HG02973 (cell line): ENCODE results near the gene PRKCQ.
"Not testable (repeated sequence)": the region's sequence is repeated elsewhere in the genome, so short reads cannot be mapped to it uniquely, and the experiment has no call there.

Experiments
- ATAC-seq: cut with Tn5 transposase; IDR thresholded peaks from one replicate; pipeline ENCODE4 v1.9.1; 2021; ENCODE audit warnings: moderate library complexity; ENCODE audit not compliant: unreplicated experiment

PRKCQ gene

GRCh38 chr10:6494936-6495592, 85.0 kb downstream of the PRKCQ start:
- ATAC-seq = no peak

- ATAC-seq = no peak
Measured at GRCh38 chr10:6494442-6494819, 85.6 kb downstream of the PRKCQ start.

GRCh38 chr10:6493521-6494441, 86.3 kb downstream of the PRKCQ start:
- no peak for ATAC-seq

- no peak for ATAC-seq
Measured at GRCh38 chr10:6492896-6493295, 87.2 kb downstream of the PRKCQ start.

- ATAC-seq = no peak
Measured at GRCh38 chr10:6491841-6492609, 88.1 kb downstream of the PRKCQ start.

- no peak for ATAC-seq
Measured at GRCh38 chr10:6490614-6491013, 89.5 kb downstream of the PRKCQ start.

- no peak for ATAC-seq
Measured at GRCh38 chr10:6487920-6488319, 92.2 kb downstream of the PRKCQ start.

- ATAC-seq = no peak
Measured at GRCh38 chr10:6486309-6486708, 93.8 kb downstream of the PRKCQ start.

- no peak for ATAC-seq
Measured at GRCh38 chr10:6482737-6483357, 97.2 kb downstream of the PRKCQ start.

- no peak for ATAC-seq
Measured at GRCh38 chr10:6478722-6479121, 101.4 kb downstream of the PRKCQ start.

GRCh38 chr10:6476989-6477388, 103.1 kb downstream of the PRKCQ start:
- ATAC-seq = no peak

- ATAC-seq = no peak
Measured at GRCh38 chr10:6474871-6475270, 105.2 kb downstream of the PRKCQ start.

GRCh38 chr10:6473901-6474370, 106.1 kb downstream of the PRKCQ start:
- no peak for ATAC-seq

GRCh38 chr10:6473430-6473829, 106.6 kb downstream of the PRKCQ start:
- ATAC-seq = no peak

- ATAC-seq = not testable (repeated sequence)
Measured at GRCh38 chr10:6472710-6473005, 107.4 kb downstream of the PRKCQ start.

GRCh38 chr10:6470894-6471618, 109.0 kb downstream of the PRKCQ start:
- ATAC-seq = no peak

GRCh38 chr10:6469661-6470060, 110.4 kb downstream of the PRKCQ start:
- ATAC-seq = no peak

- ATAC-seq = no peak
Measured at GRCh38 chr10:6465854-6466601, 114.0 kb downstream of the PRKCQ start.

GRCh38 chr10:6465437-6465836, 114.6 kb downstream of the PRKCQ start:
- no peak for ATAC-seq
